Right lobe of liver (tissue), 6 donors: Measurements from ENCODE around the gene VPS8. TPM values are rescaled to one million over a fixed set of nuclear protein-coding genes. Genes with fewer than 3 reads are reported as not detected.

Experiments
- ATAC-seq, 4 donors: fragments of 200-7000 bp; cut with Tn5 transposase; one replicate each; pipeline ENCODE4 v1.9.1; 2020; ENCODE audit warnings: mild to moderate bottlenecking in 4 of 4, moderate library complexity in 4 of 4
- DNase-seq, 3 donors: peaks; one replicate each; pipeline ENCODE4 v3.0.0-alpha.2; 2020
- H3K27ac ChIP-seq, 3 donors: fragments of 200-600 bp; one replicate each; pipeline ENCODE4 v1.8.0; 2022
- H3K27me3 ChIP-seq, 2 donors: fragments of 200-600 bp; one replicate each; pipeline ENCODE4 v1.8.0; 2022
- H3K36me3 ChIP-seq, 4 donors: fragments of 200-600 bp; sonication (generic) in 1 of 4; one replicate each; pipeline versions ENCODE4 v1.5.1 to v1.8.0; 2017 to 2022; ENCODE audit warnings: control low read depth in 1 of 4
- H3K4me1 ChIP-seq, 4 donors: fragments of 200-600 bp; sonication (generic) in 1 of 4; one replicate each; pipeline versions ENCODE4 v1.5.1 to v1.8.0; 2017 to 2022; ENCODE audit warnings: control low read depth in 1 of 4
- H3K4me3 ChIP-seq, 3 donors: fragments of 200-600 bp; one replicate each; pipeline ENCODE4 v1.8.0; 2022
- H3K9me3 ChIP-seq, 4 donors: fragments of 200-600 bp; sonication (generic) in 1 of 4; one replicate each; pipeline versions ENCODE4 v1.5.1 to v1.8.0; 2017 to 2022; ENCODE audit warnings: control low read depth in 1 of 4
- CTCF ChIP-seq, 4 donors: fragments of 200-600 bp in 3 of 4; fragments of 450-650 bp in 1 of 4; IDR thresholded peaks; one replicate each; pipeline versions ENCODE4 v1.5.1 to v1.8.0; 2016 to 2022; ENCODE audit warnings: antibody characterized with exemption in 4 of 4, mild to moderate bottlenecking in 2 of 4
- POLR2A ChIP-seq: fragments of 450-650 bp; IDR thresholded peaks from one replicate; pipeline ENCODE4 v1.6.1; 2017; ENCODE audit warnings: antibody characterized with exemption, mild to moderate bottlenecking
- WGBS: methylation state at CpG from one replicate; pipeline ENCODE4 v1.1.6; 2018; ENCODE audit warnings: low coverage, low lambda C conversion rate; ENCODE audit not compliant: insufficient coverage; ENCODE audit errors: missing lambda C conversion rate; 5-methylcytosine and 5-hydroxymethylcytosine counted together
- intact Hi-C, 2 donors: fragments of 100-400 bp; cut with DNase I; formaldehyde crosslinking; loops; one replicate each; pipeline versions ENCODE4 v1.11.2 to v1.14.1; 2022
- total RNA-seq, 6 experiments: library from RNA; depleted of rRNA in 2 of 6; stranded (reverse); fragments of >200 nt in 2 of 6; fragmentation: NEBNext Ultra II Directional in 3 of 6; extraction: Animal tissue kit (Norgen Biotek cat#: 25700) in 3 of 6; gene quantifications; one replicate each; pipeline versions ENCODE4 v1.1.0 to v1.2.4, GENCODE V29; 2016 to 2023
- donor health status: DM: no; HTN: yes; CAD: no.
- donor health status: DM: no; HTN: no; CAD: no.
- donor health status: DM: no; HTN: no; CAD: no.
- donor health status: DM: no; HTN: yes; CAD: no.
- donor health status: DM: no; HTN: yes; CAD: no.

The VPS8 gene
- total RNA-seq, 6 experiments from 2014 or later, result 20.4 to 24.5 (median 21.3) TPM

- no peaks in the 10 kb centered on the region for H3K27me3 ChIP-seq
- intact Hi-C loops, result no loop called here
- H3K36me3 ChIP-seq, result peaks cover 0 to 2% (median 0%) of the 10 kb centered on the region in 4 donors
- H3K9me3 ChIP-seq, result no peaks in the 10 kb centered on the region
- peaks cover 0 to 7% (median 3%) of the 10 kb centered on the region in 4 donors for H3K4me1 ChIP-seq
- ATAC-seq, result peak; percentile 100
- DNase-seq, result peak; percentile 75 to 88 (median 86)
- H3K4me3 ChIP-seq, result no peak overlapping the region
- 50% methylated on average over 2 of the region's 3 CpGs for WGBS
- TF ChIP-seq CTCF (IDR thresholded peaks at IDR 0.05) (no peak), POLR2A (no peak)
- H3K27ac ChIP-seq, result no peak overlapping the region
Measured at GRCh38 chr3:184981071-184981470, 169.1 kb downstream of the VPS8 start.

GRCh38 chr3:184982076-184982475 is 170.1 kb downstream of the VPS8 start:
- H3K4me3 ChIP-seq, result no peak overlapping the region
- peaks cover 0 to 7% (median 3%) of the 10 kb centered on the region in 4 donors for H3K4me1 ChIP-seq
- 85% methylated on average over 3 of the region's 3 CpGs for WGBS
- intact Hi-C loops, result no loop called here
- DNase-seq (no peak), ATAC-seq (no peak)
- no peak overlapping the region for H3K27ac ChIP-seq
- H3K27me3 ChIP-seq, result no peaks in the 10 kb centered on the region
- H3K9me3 ChIP-seq, result no peaks in the 10 kb centered on the region
- H3K36me3 ChIP-seq, result peaks cover 0 to 2% (median 0%) of the 10 kb centered on the region in 4 donors
- no peak for TF ChIP-seq CTCF (IDR thresholded peaks at IDR 0.05)
- no peak for TF ChIP-seq POLR2A

GRCh38 chr3:184985586-184985985 is 173.6 kb downstream of the VPS8 start:
- ATAC-seq (no peak), DNase-seq (no peak)
- H3K4me1 ChIP-seq, result peaks cover 0 to 5% (median 3%) of the 10 kb centered on the region in 4 donors
- TF ChIP-seq CTCF (IDR thresholded peaks at IDR 0.05) (no peak), POLR2A (no peak)
- H3K27ac ChIP-seq, result no peak overlapping the region
- intact Hi-C loops, result no loop called here
- no peaks in the 10 kb centered on the region for H3K27me3 ChIP-seq
- 99% methylated on average over 5 of the region's 5 CpGs for WGBS
- no peak overlapping the region for H3K4me3 ChIP-seq
- H3K9me3 ChIP-seq, result no peaks in the 10 kb centered on the region
- peaks cover 0 to 2% (median 0%) of the 10 kb centered on the region in 4 donors for H3K36me3 ChIP-seq

GRCh38 chr3:184986366-184986889 is 174.5 kb downstream of the VPS8 start:
- no peaks in the 10 kb centered on the region for H3K9me3 ChIP-seq
- ATAC-seq (no peak), DNase-seq (no peak)
- intact Hi-C loops, result no loop called here
- H3K27me3 ChIP-seq, result no peaks in the 10 kb centered on the region
- no peak overlapping the region for H3K4me3 ChIP-seq
- H3K36me3 ChIP-seq, result peaks cover 0 to 2% (median 0%) of the 10 kb centered on the region in 4 donors
- H3K4me1 ChIP-seq, result no peaks in the 10 kb centered on the region
- H3K27ac ChIP-seq, result no peak overlapping the region
- WGBS, result 91% methylated on average over 3 of the region's 3 CpGs
- TF ChIP-seq POLR2A, result no peak
- no peak for TF ChIP-seq CTCF (IDR thresholded peaks at IDR 0.05)
